Measurements from ENCODE around the gene FRRS1L.
A peak's percentile ranks its signal among the peaks of the same experiment; 100 is the strongest.

The FRRS1L gene

GRCh38 chr9:109181284-109181683 is 14.2 kb upstream of the FRRS1L start:
- no peak for TF ChIP-seq POLR2AphosphoS5 (IDR thresholded peaks at IDR 0.05; ENCODE audit: low read depth, low read length)
- no peak for TF ChIP-seq POLR2A (IDR thresholded peaks at IDR 0.05; ENCODE audit: low read depth, low read length)
- no peak for TF ChIP-seq TAF1 (IDR thresholded peaks at IDR 0.05; ENCODE audit: low read depth, low read length)
- TF ChIP-seq POU2F2 (IDR thresholded peaks at IDR 0.05; ENCODE audit: low read depth, low read length): no peak
- TF ChIP-seq SPI1 (IDR thresholded peaks at IDR 0.05; ENCODE audit: low read depth, low read length): no peak
- TF ChIP-seq PAX5 (IDR thresholded peaks at IDR 0.05; ENCODE audit: insufficient read depth, low read length, severe bottlenecking): no peak
- DNase-seq (ENCODE audit: insufficient read length, low spot score) (peak; percentile 30), FAIRE-seq (peak; percentile 72)

DNA sequence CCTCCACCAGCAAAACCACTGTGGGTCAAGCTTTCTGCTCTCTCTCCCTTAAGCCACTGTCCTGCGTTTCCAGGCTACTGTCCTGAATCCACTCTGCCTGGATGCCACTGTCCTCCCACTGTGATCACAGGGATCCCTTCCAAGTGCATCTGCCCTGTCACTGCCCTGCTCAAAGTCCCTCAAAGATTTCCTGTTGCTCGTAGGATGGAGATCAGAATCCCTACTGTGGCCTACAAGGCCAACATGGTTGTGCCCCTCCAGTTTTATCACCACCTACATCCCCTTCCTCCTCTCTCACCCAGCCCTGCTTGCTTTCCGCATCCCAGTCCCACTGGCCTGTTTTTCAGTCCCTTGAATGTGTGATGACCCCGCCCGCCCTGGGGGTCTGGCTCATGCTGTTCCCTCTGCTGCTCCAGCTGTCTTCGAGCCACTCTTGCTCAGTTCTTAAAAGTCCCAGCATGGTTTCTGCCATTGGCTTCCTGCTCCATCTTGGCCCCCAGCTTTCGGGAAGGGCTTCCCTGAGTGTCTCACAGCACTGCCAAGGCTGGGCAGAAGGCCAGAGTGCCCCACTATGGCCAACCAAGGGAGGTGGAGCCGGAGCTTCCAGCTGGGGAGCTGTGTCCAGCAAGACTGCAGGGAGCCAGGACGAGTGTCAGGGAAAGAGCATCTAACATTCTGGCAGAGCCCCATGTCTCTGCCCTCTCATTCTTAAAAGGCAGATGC is 12.9 kb upstream of the FRRS1L start:
- TF ChIP-seq POLR2AphosphoS5 (IDR thresholded peaks at IDR 0.05; ENCODE audit: low read depth, low read length): no peak
- TF ChIP-seq SPI1 (IDR thresholded peaks at IDR 0.05; ENCODE audit: low read depth, low read length): no peak
- no peak for TF ChIP-seq POLR2A (IDR thresholded peaks at IDR 0.05; ENCODE audit: low read depth, low read length)
- no peak for TF ChIP-seq PAX5 (IDR thresholded peaks at IDR 0.05; ENCODE audit: insufficient read depth, low read length, severe bottlenecking)
- no peak for TF ChIP-seq TAF1 (IDR thresholded peaks at IDR 0.05; ENCODE audit: low read depth, low read length)
- DNase-seq (ENCODE audit: insufficient read length, low spot score) (no peak), FAIRE-seq (no peak)

DNA sequence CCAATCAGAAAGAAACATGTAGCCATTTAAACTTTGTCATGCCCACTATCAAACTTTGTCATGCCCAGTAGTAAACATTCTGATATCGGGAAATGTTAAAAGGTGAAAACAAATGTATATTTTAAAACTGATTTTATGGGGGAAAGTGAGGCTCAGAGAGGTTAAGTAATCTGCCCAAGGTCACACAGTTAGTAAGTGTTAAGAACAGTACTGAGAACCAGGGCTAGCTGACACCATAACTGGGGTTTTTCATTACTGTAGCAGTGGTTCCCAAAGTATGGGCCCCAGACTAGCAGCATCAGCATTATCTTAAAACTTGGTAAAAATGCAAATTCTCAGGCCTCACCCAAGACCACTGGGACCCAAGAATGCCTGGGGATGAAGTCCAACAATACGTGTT is 9.9 kb upstream of the FRRS1L start:
- no peak for TF ChIP-seq TAF1 (IDR thresholded peaks at IDR 0.05; ENCODE audit: low read depth, low read length)
- no peak for TF ChIP-seq SPI1 (IDR thresholded peaks at IDR 0.05; ENCODE audit: low read depth, low read length)
- TF ChIP-seq POLR2A (IDR thresholded peaks at IDR 0.05; ENCODE audit: low read depth, low read length): no peak
- no peak for TF ChIP-seq PAX5 (IDR thresholded peaks at IDR 0.05; ENCODE audit: insufficient read depth, low read length, severe bottlenecking)
- TF ChIP-seq POU2F2 (IDR thresholded peaks at IDR 0.05; ENCODE audit: low read depth, low read length): no peak
- TF ChIP-seq POLR2AphosphoS5 (IDR thresholded peaks at IDR 0.05; ENCODE audit: low read depth, low read length): no peak
- FAIRE-seq (no peak), DNase-seq (ENCODE audit: insufficient read length, low spot score) (no peak)

GRCh38 chr9:109176386-109176785 is 9.3 kb upstream of the FRRS1L start:
- TF ChIP-seq POU2F2 (IDR thresholded peaks at IDR 0.05; ENCODE audit: low read depth, low read length) (no peak), POLR2A (IDR thresholded peaks at IDR 0.05; ENCODE audit: low read depth, low read length) (no peak), TAF1 (IDR thresholded peaks at IDR 0.05; ENCODE audit: low read depth, low read length) (no peak), PAX5 (IDR thresholded peaks at IDR 0.05; ENCODE audit: insufficient read depth, low read length, severe bottlenecking) (no peak), POLR2AphosphoS5 (IDR thresholded peaks at IDR 0.05; ENCODE audit: low read depth, low read length) (no peak), SPI1 (IDR thresholded peaks at IDR 0.05; ENCODE audit: low read depth, low read length) (no peak)
- FAIRE-seq (no peak), DNase-seq (ENCODE audit: insufficient read length, low spot score) (no peak)

GRCh38 chr9:109172935-109173334 is 5.9 kb upstream of the FRRS1L start:
- no peak for TF ChIP-seq TAF1 (IDR thresholded peaks at IDR 0.05; ENCODE audit: low read depth, low read length)
- TF ChIP-seq PAX5 (IDR thresholded peaks at IDR 0.05; ENCODE audit: insufficient read depth, low read length, severe bottlenecking): no peak
- TF ChIP-seq POLR2AphosphoS5 (IDR thresholded peaks at IDR 0.05; ENCODE audit: low read depth, low read length): no peak
- DNase-seq (ENCODE audit: insufficient read length, low spot score) (no peak), FAIRE-seq (no peak)

- TF ChIP-seq POLR2A (IDR thresholded peaks at IDR 0.05; ENCODE audit: low read depth, low read length) (no peak), SPI1 (IDR thresholded peaks at IDR 0.05; ENCODE audit: low read depth, low read length) (no peak), POU2F2 (IDR thresholded peaks at IDR 0.05; ENCODE audit: low read depth, low read length) (no peak), PAX5 (IDR thresholded peaks at IDR 0.05; ENCODE audit: insufficient read depth, low read length, severe bottlenecking) (no peak), TAF1 (IDR thresholded peaks at IDR 0.05; ENCODE audit: low read depth, low read length) (no peak), POLR2AphosphoS5 (IDR thresholded peaks at IDR 0.05; ENCODE audit: low read depth, low read length) (no peak)
- FAIRE-seq (no peak), DNase-seq (ENCODE audit: insufficient read length, low spot score) (no peak)
These were observed 4.9 kb upstream of the FRRS1L start for GRCh38 chr9:109171926-109172325.

DNA sequence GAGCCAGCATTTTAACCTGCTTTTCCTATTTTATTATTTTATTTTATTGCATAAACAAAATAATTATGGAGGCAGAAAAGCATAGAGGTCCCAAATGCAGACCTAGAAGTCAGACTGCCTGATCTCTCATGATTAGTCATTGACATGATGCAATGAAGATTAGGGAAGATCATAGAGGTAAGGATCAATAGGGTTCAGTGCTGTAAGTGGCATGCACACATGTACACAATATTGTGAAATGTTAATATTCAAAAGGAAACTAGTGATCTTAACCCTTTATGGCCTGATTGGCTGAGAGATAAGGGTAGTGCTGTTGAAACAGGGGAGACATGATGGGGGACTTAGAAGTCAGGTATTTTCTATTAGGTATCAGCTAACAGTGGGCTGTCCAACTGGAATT is 1.1 kb upstream of the FRRS1L start:
- DNase-seq (ENCODE audit: insufficient read length, low spot score) (no peak), FAIRE-seq (no peak)
- TF ChIP-seq SPI1 (IDR thresholded peaks at IDR 0.05; ENCODE audit: low read depth, low read length) (no peak), POLR2A (IDR thresholded peaks at IDR 0.05; ENCODE audit: low read depth, low read length) (no peak), TAF1 (IDR thresholded peaks at IDR 0.05; ENCODE audit: low read depth, low read length) (no peak), POU2F2 (IDR thresholded peaks at IDR 0.05; ENCODE audit: low read depth, low read length) (no peak), PAX5 (IDR thresholded peaks at IDR 0.05; ENCODE audit: insufficient read depth, low read length, severe bottlenecking) (no peak), POLR2AphosphoS5 (IDR thresholded peaks at IDR 0.05; ENCODE audit: low read depth, low read length) (no peak)

- TF ChIP-seq PAX5 (IDR thresholded peaks at IDR 0.05; ENCODE audit: insufficient read depth, low read length, severe bottlenecking) (no peak), SPI1 (IDR thresholded peaks at IDR 0.05; ENCODE audit: low read depth, low read length) (no peak), POU2F2 (IDR thresholded peaks at IDR 0.05; ENCODE audit: low read depth, low read length) (no peak), POLR2A (IDR thresholded peaks at IDR 0.05; ENCODE audit: low read depth, low read length) (no peak), TAF1 (IDR thresholded peaks at IDR 0.05; ENCODE audit: low read depth, low read length) (no peak)
- FAIRE-seq: no peak
- DNase-seq (ENCODE audit: insufficient read length, low spot score): no peak
These were observed 667 bp upstream of the FRRS1L start for GRCh38 chr9:109167716-109168115.

GRCh38 chr9:109166171-109166770 is 778 bp downstream of the FRRS1L start:
- no peak for TF ChIP-seq SPI1 (IDR thresholded peaks at IDR 0.05; ENCODE audit: low read depth, low read length)
- no peak for TF ChIP-seq POLR2A (IDR thresholded peaks at IDR 0.05; ENCODE audit: low read depth, low read length)
- no peak for TF ChIP-seq POU2F2 (IDR thresholded peaks at IDR 0.05; ENCODE audit: low read depth, low read length)
- TF ChIP-seq TAF1 (IDR thresholded peaks at IDR 0.05; ENCODE audit: low read depth, low read length): no peak
- no peak for TF ChIP-seq PAX5 (IDR thresholded peaks at IDR 0.05; ENCODE audit: insufficient read depth, low read length, severe bottlenecking)
- no peak for TF ChIP-seq POLR2AphosphoS5 (IDR thresholded peaks at IDR 0.05; ENCODE audit: low read depth, low read length)
- FAIRE-seq (no peak), DNase-seq (ENCODE audit: insufficient read length, low spot score) (no peak)

Measured in GM12891 (cell line).